Endothelial cell of umbilical vein (primary cell): ENCODE data around the gene MALRD1. TPM values are rescaled to one million over a fixed set of nuclear protein-coding genes. Genes with fewer than 3 reads are reported as not detected.
"Not testable (repeated sequence)": the region's sequence is repeated elsewhere in the genome, so short reads cannot be mapped to it uniquely, and the experiment has no call there.

Experiments
- BruUV-seq: library from RNA; stranded (reverse); fragments of 400-500 nt; replicated peaks from 2 replicates; lab custom pipeline; 2021; lab: Mats Ljungman, UMichigan
- CTCF ChIA-PET: fragments of 300-600, 350-600 bp; sonication (Branson Sonifier 250); formaldehyde crosslinking; loops from one replicate; lab custom pipeline; 2021; ENCODE audit warnings: antibody characterized with exemption, inconsistent platforms; lab: Charles Lee
- POLR2A ChIA-PET: fragments of 300-600, 350-600 bp; sonication (Branson Sonifier 250); formaldehyde crosslinking; loops from one replicate; lab custom pipeline; 2021; ENCODE audit warnings: antibody characterized with exemption, inconsistent platforms; lab: Charles Lee
- DNase-seq: peaks from one replicate; pipeline ENCODE4 v3.0.0-alpha.2; 2011; ENCODE audit warnings: low read depth, low spot score
- FAIRE-seq: peaks from 2 replicates; lab custom pipeline; 2011; peaks lifted over from hg19 to GRCh38; lab: Jason Lieb, UNC
- H2AFZ ChIP-seq: 2 replicates; pipeline ENCODE4 v1.6.0; 2012; ENCODE audit warnings: low read depth, low read length, control low read depth, inconsistent platforms
- H3K27ac ChIP-seq: 2 replicates; pipeline ENCODE4 v1.5.1; 2011; ENCODE audit warnings: low read depth, mild to moderate bottlenecking, control low read depth, low read length, moderate library complexity; ENCODE audit not compliant: insufficient read depth
- H3K27me3 ChIP-seq, 2 experiments: 2 replicates each; pipeline versions ENCODE4 v1.6.0 to v1.6.1; 2011; ENCODE audit warnings: low read length in 2 of 2, mixed read lengths in 1 of 2; ENCODE audit not compliant: control insufficient read depth in 2 of 2, insufficient read depth in 2 of 2
- H3K36me3 ChIP-seq, 2 experiments: 2 replicates in 1 of 2; 3 replicates in 1 of 2; pipeline ENCODE4 v1.5.1; 2011; ENCODE audit warnings: low read length in 2 of 2, mild to moderate bottlenecking in 1 of 2, moderate library complexity in 1 of 2; ENCODE audit not compliant: control insufficient read depth in 2 of 2, insufficient read depth in 2 of 2; ENCODE audit errors: extremely low read depth in 1 of 2
- H3K4me1 ChIP-seq: 3 replicates; pipeline ENCODE4 v1.5.1; 2011; ENCODE audit warnings: mild to moderate bottlenecking, low read length; ENCODE audit not compliant: control insufficient read depth, insufficient read depth; ENCODE audit errors: extremely low read depth
- H3K4me2 ChIP-seq: 2 replicates; pipeline ENCODE4 v1.6.1; 2011; ENCODE audit warnings: low read length, control low read depth, mixed read lengths; ENCODE audit not compliant: insufficient read depth
- H3K4me3 ChIP-seq, 3 experiments: fragments of 200-600 bp in 1 of 3; sonication (generic), shearing (Covaris generic) in 1 of 3; replicated peaks in 1 of 3; 2 replicates each; pipeline ENCODE4 v1.5.1; 2011 to 2016; ENCODE audit warnings: control low read depth in 3 of 3, low read length in 3 of 3, mild to moderate bottlenecking in 2 of 3, inconsistent platforms in 1 of 3, low read depth in 1 of 3, moderate library complexity in 1 of 3; ENCODE audit not compliant: insufficient read depth in 1 of 3
- H3K79me2 ChIP-seq: 2 replicates; pipeline ENCODE4 v1.6.0; 2012; ENCODE audit warnings: low read length, inconsistent platforms; ENCODE audit not compliant: control insufficient read depth, insufficient read depth
- H3K9ac ChIP-seq: replicated peaks from 2 replicates; pipeline ENCODE3; 2011; ENCODE audit warnings: low read length, control low read depth; ENCODE audit not compliant: insufficient read depth; ENCODE audit errors: extremely low read depth
- H3K9me1 ChIP-seq: replicated peaks from 3 replicates; pipeline ENCODE4 v1.6.0; 2011; ENCODE audit warnings: mild to moderate bottlenecking, low read length; ENCODE audit not compliant: control insufficient read depth, insufficient read depth; ENCODE audit errors: extremely low read depth
- H3K9me3 ChIP-seq: replicated peaks from 2 replicates; pipeline ENCODE4 v1.5.1; 2012; ENCODE audit warnings: low read length, inconsistent platforms; ENCODE audit not compliant: control insufficient read depth, insufficient read depth
- H4K20me1 ChIP-seq: replicated peaks from 2 replicates; pipeline ENCODE3; 2011; ENCODE audit warnings: mild to moderate bottlenecking, low read length; ENCODE audit not compliant: control insufficient read depth, insufficient read depth; ENCODE audit errors: extremely low read depth
- EZH2 ChIP-seq: IDR thresholded peaks from 2 replicates; pipeline ENCODE4 v1.6.1; 2012; ENCODE audit warnings: borderline replicate concordance, low read depth, mild to moderate bottlenecking, moderate library complexity, low read length, inconsistent platforms; ENCODE audit not compliant: severe bottlenecking
- FOS ChIP-seq: IDR thresholded peaks from 2 replicates; pipeline ENCODE4 v1.6.1; 2011; ENCODE audit warnings: mild to moderate bottlenecking, low read length, moderate library complexity, borderline replicate concordance; ENCODE audit not compliant: insufficient read depth
- GATA2 ChIP-seq: IDR thresholded peaks from 2 replicates; pipeline ENCODE4 v1.7.0; 2011; ENCODE audit warnings: low read depth, mild to moderate bottlenecking, moderate library complexity, mixed read lengths, low read length; ENCODE audit not compliant: insufficient read length, insufficient read depth
- JUN ChIP-seq: IDR thresholded peaks from 2 replicates; pipeline ENCODE4 v1.6.1; 2011; ENCODE audit warnings: borderline replicate concordance, low read depth; ENCODE audit not compliant: insufficient read length, insufficient read depth
- MYC ChIP-seq: IDR thresholded peaks from one replicate; pipeline ENCODE4 v1.6.1; 2011; ENCODE audit warnings: mild to moderate bottlenecking, low read depth, low read length
- POLR2A ChIP-seq: IDR thresholded peaks from 2 replicates; pipeline ENCODE4 v1.6.1; 2012; ENCODE audit warnings: low read depth, mild to moderate bottlenecking, control low read depth, low read length
- POLR2AphosphoS5 ChIP-seq: IDR thresholded peaks from 2 replicates; pipeline ENCODE4 v1.6.1; 2012; ENCODE audit warnings: low read depth, mild to moderate bottlenecking, control low read depth, low read length, moderate library complexity; ENCODE audit not compliant: insufficient read depth
- dilution Hi-C: fragments of 300-500 bp; cut with MboI; formaldehyde crosslinking; loops from one replicate; pipeline ENCODE4 v1.15.0; 2019; ENCODE audit warnings: low sequenced_read_pairs; ENCODE audit not compliant: extremely low pct_ligation_motif_present
- intact Hi-C: fragments of 100-400 bp; cut with micrococcal nuclease; formaldehyde crosslinking; loops from one replicate; pipeline ENCODE4 v1.10.0; 2022
- polyA plus RNA-seq, 4 experiments: library from polyadenylated mRNA; depleted of rRNA in 3 of 4; stranded (reverse) in 3 of 4; unstranded in 1 of 4; fragments of >200 nt; gene quantifications; 2 replicates each; pipeline versions ENCODE4 v1.2.1 to v1.2.3, GENCODE V29; 2011 to 2012; ENCODE audit warnings: missing spikeins in 1 of 4
- total RNA-seq: library from RNA; stranded (reverse); gene quantifications from 2 replicates; pipeline ENCODE4 v1.2.3, GENCODE V29; 2021
- TF ChIP-seq, protein P1 (sequence below), 2 donors: IDR thresholded peaks; 1 replicate in 1 of 2; 2 replicates in 1 of 2; pipeline ENCODE4 v1.5.1; 2011; ENCODE audit warnings: low read length in 2 of 2, mild to moderate bottlenecking in 2 of 2, moderate library complexity in 2 of 2, control low read depth in 1 of 2, inconsistent platforms in 1 of 2, low read depth in 1 of 2; ENCODE audit not compliant: insufficient read depth in 1 of 2; ENCODE audit errors: extremely low read depth in 1 of 2
- TF ChIP-seq, protein P2 (sequence below): IDR thresholded peaks from 2 replicates; pipeline ENCODE4 v1.6.1; 2011; ENCODE audit not compliant: insufficient read depth, insufficient read length

The MALRD1 gene
- total and polyA plus RNA-seq, 2 donors (not counting 3 experiments of a cell fraction or from before 2014, with no cell fraction given): not detected

DNA sequence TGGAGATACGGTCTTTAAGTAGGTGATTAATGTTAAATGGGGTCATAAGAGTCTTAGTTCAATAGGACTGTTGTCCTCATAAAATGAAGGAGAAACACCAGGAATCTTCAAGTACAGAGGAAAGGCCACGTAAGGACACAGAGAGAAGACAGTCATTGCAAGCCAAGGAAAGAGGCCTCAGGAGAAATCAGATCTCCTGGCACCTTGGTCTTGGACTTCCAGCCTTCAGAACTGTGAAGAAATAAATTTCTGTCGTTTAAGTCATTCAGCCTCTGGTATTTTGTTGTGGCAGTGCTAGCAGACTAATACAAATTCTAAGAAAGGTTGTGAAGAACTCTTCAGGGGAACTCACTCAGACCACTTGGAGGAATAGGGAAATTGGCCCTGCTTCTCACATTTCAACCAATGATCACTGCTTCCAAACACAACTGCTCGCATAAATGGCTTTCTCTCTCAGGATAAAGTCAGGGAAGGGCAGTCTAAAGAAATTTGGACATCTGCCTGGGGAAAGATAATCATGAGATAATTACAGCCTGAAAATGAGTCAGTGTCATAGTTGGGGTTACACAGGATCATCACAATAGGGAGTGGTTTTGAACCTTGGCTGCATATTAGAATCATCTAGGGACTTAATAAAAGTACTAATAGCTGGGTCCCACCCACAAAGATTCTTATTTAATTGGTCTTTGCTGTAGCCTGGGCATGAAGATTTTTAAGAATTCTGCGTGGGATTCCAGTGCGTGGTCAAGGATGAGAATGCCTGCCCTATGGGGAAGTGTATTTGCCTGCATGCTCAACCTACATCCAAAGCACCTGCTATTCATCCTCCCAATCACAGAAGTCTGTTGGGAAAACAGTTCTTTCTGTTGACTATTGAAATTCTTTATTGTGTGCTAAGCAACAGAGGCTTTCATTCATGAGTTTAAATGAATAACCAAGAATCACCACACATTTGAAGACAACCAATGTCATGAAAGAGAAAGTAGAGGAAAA, 457.0 kb downstream of the MALRD1 start:
- Histone ChIP-seq H3K9ac (no peak overlapping the region), H3K9me1 (no peaks in the 10 kb centered on the region), H3K79me2 (no peaks in the 10 kb centered on the region), H3K9me3 (peaks cover 1% of the 10 kb centered on the region), H4K20me1 (no peaks in the 10 kb centered on the region), H3K36me3 (no peaks in the 10 kb centered on the region), H3K27me3 (no peaks in the 10 kb centered on the region), H3K27ac (no peak overlapping the region), H3K4me1 (no peaks in the 10 kb centered on the region), H3K4me3 (no peak overlapping the region), H3K4me2 (no peak overlapping the region), H2AFZ (no peak overlapping the region)
- ChIA-PET CTCF (no interaction called here), POLR2A (no interaction called here)
- DNase-seq (no peak), FAIRE-seq (no peak)
- intact Hi-C loops (no loop called here), dilution Hi-C loops (no loop called here)
- TF ChIP-seq, protein P1, sequence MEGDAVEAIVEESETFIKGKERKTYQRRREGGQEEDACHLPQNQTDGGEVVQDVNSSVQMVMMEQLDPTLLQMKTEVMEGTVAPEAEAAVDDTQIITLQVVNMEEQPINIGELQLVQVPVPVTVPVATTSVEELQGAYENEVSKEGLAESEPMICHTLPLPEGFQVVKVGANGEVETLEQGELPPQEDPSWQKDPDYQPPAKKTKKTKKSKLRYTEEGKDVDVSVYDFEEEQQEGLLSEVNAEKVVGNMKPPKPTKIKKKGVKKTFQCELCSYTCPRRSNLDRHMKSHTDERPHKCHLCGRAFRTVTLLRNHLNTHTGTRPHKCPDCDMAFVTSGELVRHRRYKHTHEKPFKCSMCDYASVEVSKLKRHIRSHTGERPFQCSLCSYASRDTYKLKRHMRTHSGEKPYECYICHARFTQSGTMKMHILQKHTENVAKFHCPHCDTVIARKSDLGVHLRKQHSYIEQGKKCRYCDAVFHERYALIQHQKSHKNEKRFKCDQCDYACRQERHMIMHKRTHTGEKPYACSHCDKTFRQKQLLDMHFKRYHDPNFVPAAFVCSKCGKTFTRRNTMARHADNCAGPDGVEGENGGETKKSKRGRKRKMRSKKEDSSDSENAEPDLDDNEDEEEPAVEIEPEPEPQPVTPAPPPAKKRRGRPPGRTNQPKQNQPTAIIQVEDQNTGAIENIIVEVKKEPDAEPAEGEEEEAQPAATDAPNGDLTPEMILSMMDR (IDR thresholded peaks at IDR 0.05; ENCODE audit: extremely low read depth in 1 of 2, insufficient read depth in 1 of 2, low read depth in 1 of 2, low read length in 2 of 2): no peak
- TF ChIP-seq POLR2AphosphoS5: no peak
- no peak for TF ChIP-seq POLR2A
- TF ChIP-seq, protein P2, sequence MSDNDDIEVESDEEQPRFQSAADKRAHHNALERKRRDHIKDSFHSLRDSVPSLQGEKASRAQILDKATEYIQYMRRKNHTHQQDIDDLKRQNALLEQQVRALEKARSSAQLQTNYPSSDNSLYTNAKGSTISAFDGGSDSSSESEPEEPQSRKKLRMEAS: no peak
- TF ChIP-seq GATA2: no peak
- no peak for TF ChIP-seq JUN
- no peak for TF ChIP-seq MYC
- TF ChIP-seq FOS: no peak
- TF ChIP-seq EZH2: no peak
- no TSS peak for BruUV-seq

DNA sequence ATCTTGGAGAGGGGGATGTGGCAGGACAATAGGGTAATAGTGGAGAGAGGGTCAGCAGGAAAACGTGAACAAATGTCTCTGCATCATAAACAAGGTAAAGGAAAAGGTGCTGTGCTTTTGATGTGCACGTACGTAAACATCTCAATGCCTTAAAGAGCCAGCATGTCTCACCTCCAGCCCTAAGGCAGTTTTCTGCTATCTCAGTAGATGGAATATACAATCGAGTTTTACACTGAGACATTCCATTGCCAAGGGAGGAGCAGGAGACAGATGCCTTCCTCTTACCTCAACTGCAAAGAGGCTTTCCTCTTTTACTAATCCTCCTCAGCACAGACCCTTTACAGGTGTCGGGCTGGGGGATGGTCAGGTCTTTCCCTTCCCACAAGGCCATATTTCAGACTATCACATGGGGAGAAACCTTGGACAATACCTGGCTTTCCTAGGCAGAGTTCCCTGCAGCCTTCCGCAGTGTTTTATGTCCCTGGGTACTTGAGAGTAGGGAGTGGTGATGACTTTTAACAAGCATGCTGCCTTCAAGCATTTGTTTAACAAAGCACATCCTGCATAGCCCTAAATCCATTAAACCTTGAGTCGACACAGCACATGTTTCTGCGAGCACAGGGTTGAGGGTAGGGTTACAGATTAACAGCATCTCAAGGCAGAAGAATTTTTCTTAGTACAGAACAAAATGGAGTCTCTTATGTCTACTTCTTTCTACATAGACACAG, 461.6 kb downstream of the MALRD1 start:
- H3K4me2 ChIP-seq, H3K27ac ChIP-seq, H3K9me3 ChIP-seq, H3K27me3 ChIP-seq, intact Hi-C loops, H3K9me1 ChIP-seq, H3K4me3 ChIP-seq, CTCF ChIA-PET, POLR2A ChIA-PET, BruUV-seq, H3K36me3 ChIP-seq, H3K79me2 ChIP-seq, FAIRE-seq, H4K20me1 ChIP-seq, H2AFZ ChIP-seq, H3K4me1 ChIP-seq, DNase-seq, H3K9ac ChIP-seq, dilution Hi-C loops: not testable (repeated sequence)
